HCT116 (cell line): ENCODE data around the gene SLC44A3.

Source experiments
- CBX3 ChIP-seq: IDR thresholded peaks from 2 replicates; pipeline ENCODE4 v1.6.1; 2012; ENCODE audit warnings: low read depth
- CEBPB ChIP-seq: IDR thresholded peaks from 2 replicates; pipeline ENCODE4 v1.6.1; 2012; ENCODE audit warnings: low read depth
- EZH2 ChIP-seq: fragments of 200-600 bp; sonication (generic); IDR thresholded peaks from 2 replicates; pipeline ENCODE4 v1.6.1; 2017; ENCODE audit warnings: antibody characterized with exemption, mixed run types
- FOSL1 ChIP-seq: IDR thresholded peaks from 2 replicates; pipeline ENCODE4 v1.6.1; 2012; ENCODE audit warnings: low read depth
- JUND ChIP-seq: IDR thresholded peaks from 2 replicates; pipeline ENCODE4 v1.6.1; 2012
- POLR2A ChIP-seq: IDR thresholded peaks from 2 replicates; pipeline ENCODE4 v1.7.0; 2011; ENCODE audit warnings: borderline replicate concordance; ENCODE audit not compliant: insufficient read depth, insufficient read length; ENCODE audit errors: extremely low read depth
- POLR2AphosphoS5 ChIP-seq: IDR thresholded peaks from 2 replicates; pipeline ENCODE4 v1.6.1; 2011; ENCODE audit warnings: mild to moderate bottlenecking, low read depth, low read length, moderate library complexity
- REST ChIP-seq: IDR thresholded peaks from 2 replicates; pipeline ENCODE4 v1.6.1; 2012; ENCODE audit warnings: low read depth
- SRF ChIP-seq: IDR thresholded peaks from 2 replicates; pipeline ENCODE4 v1.6.1; 2012; ENCODE audit warnings: low read depth
- TCF7L2 ChIP-seq: IDR thresholded peaks from 2 replicates; pipeline ENCODE4 v1.7.0; 2011; ENCODE audit warnings: borderline replicate concordance, inconsistent platforms; ENCODE audit not compliant: insufficient read depth, insufficient read length; ENCODE audit errors: extremely low read depth
- YY1 ChIP-seq: IDR thresholded peaks from 2 replicates; pipeline ENCODE4 v1.6.1; 2011; ENCODE audit warnings: low read length, low read depth, moderate library complexity, mild to moderate bottlenecking; ENCODE audit not compliant: insufficient replicate concordance; ENCODE audit errors: extremely low read depth
- ZFX ChIP-seq: fragments of 450-650 bp; IDR thresholded peaks from 2 replicates; pipeline ENCODE4 v1.6.1; 2017
- ZNF274 ChIP-seq: fragments of 200-500 bp; sonication (Bioruptor generic); IDR thresholded peaks from 2 replicates; pipeline ENCODE4 v1.6.1; 2014; ENCODE audit warnings: mild to moderate bottlenecking, low read depth, low read length, inconsistent platforms
- TF ChIP-seq, protein P1 (sequence below), 3 experiments: fragments of 200-600 bp in 1 of 3; sonication (generic) in 1 of 3; IDR thresholded peaks in 2 of 3; conservative IDR thresholded peaks in 1 of 3; 2 replicates each; pipeline ENCODE4 v1.5.1; 2012 to 2017; ENCODE audit warnings: low read depth in 2 of 3, low read length in 2 of 3, antibody characterized with exemption in 1 of 3, borderline replicate concordance in 1 of 3, control low read depth in 1 of 3, mild to moderate bottlenecking in 1 of 3, mixed read lengths in 1 of 3, mixed run types in 1 of 3, moderate library complexity in 1 of 3; ENCODE audit not compliant: insufficient read depth in 1 of 3

DNA sequence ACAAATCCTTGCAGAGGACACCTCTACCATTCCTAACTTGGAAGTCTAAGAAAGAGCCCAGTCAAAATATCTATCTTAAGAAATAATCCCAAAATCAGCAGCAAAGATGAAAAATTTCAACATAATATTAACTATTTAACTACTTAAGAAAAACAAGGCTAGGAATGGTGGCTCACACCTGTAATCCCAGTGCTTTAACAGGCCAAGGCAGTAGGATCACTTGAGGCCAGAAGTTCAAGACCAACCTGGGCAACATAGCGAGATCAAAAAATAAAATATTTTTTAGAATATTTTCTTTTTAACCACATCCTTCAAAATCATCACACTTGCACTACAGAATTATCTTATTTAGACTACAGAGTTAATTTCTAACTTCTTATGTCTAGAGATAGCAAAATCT, 101.8 kb downstream of the SLC44A3 start:
- TF ChIP-seq, protein P1, sequence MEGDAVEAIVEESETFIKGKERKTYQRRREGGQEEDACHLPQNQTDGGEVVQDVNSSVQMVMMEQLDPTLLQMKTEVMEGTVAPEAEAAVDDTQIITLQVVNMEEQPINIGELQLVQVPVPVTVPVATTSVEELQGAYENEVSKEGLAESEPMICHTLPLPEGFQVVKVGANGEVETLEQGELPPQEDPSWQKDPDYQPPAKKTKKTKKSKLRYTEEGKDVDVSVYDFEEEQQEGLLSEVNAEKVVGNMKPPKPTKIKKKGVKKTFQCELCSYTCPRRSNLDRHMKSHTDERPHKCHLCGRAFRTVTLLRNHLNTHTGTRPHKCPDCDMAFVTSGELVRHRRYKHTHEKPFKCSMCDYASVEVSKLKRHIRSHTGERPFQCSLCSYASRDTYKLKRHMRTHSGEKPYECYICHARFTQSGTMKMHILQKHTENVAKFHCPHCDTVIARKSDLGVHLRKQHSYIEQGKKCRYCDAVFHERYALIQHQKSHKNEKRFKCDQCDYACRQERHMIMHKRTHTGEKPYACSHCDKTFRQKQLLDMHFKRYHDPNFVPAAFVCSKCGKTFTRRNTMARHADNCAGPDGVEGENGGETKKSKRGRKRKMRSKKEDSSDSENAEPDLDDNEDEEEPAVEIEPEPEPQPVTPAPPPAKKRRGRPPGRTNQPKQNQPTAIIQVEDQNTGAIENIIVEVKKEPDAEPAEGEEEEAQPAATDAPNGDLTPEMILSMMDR (IDR thresholded peaks at IDR 0.05 in 2 of 3, conservative IDR thresholded peaks at IDR 0.05 in 1 of 3; ENCODE audit: borderline replicate concordance in 1 of 3, insufficient read depth in 1 of 3, low read depth in 2 of 3, low read length in 2 of 3) = no peak
- TF ChIP-seq POLR2AphosphoS5 (no peak), EZH2 (no peak), CBX3 (no peak), SRF (no peak), POLR2A (no peak), REST (no peak), YY1 (no peak), JUND (no peak), ZNF274 (no peak), ZFX (no peak), TCF7L2 (no peak), CEBPB (no peak), FOSL1 (no peak)
